ENCODE results near the gene TCIRG1.

GRCh38 chr11:68011051-68011943 is 27.5 kb upstream of the TCIRG1 start:
- TF ChIP-seq POLR2A (IDR thresholded peaks at IDR 0.05; ENCODE audit: low read depth, low read length) (no peak), PAX5 (IDR thresholded peaks at IDR 0.05; ENCODE audit: insufficient read depth, low read length, severe bottlenecking) (no peak)

All from GM12891 (cell line).